Naive B cell (primary cell): Measurements from ENCODE around the gene TNFRSF21. TPM values are rescaled to one million over a fixed set of nuclear protein-coding genes. Genes with fewer than 3 reads are reported as not detected.
"Not testable (repeated sequence)": the region's sequence is repeated elsewhere in the genome, so short reads cannot be mapped to it uniquely, and the experiment has no call there.

ENCODE experiments used
- ATAC-seq, 2 donors: fragments of 150-1000 bp; cut with Tn5 transposase; 2 replicates each; pipeline ENCODE4 v1.10.0; 2021; ENCODE audit warnings: low read depth in 2 of 2, mild to moderate bottlenecking in 2 of 2, moderate library complexity in 2 of 2
- DNase-seq: peaks from one replicate; pipeline ENCODE4 v3.0.0; 2022
- H3K27ac Mint-ChIP-seq, 6 donors: one replicate each; pipeline ENCODE4 v1.8.0; 2020 to 2022; ENCODE audit warnings: mild to moderate bottlenecking in 6 of 6, mixed read lengths in 6 of 6, moderate library complexity in 5 of 6, inconsistent platforms in 2 of 6
- H3K27me3 Mint-ChIP-seq, 3 donors: one replicate each; pipeline ENCODE4 v1.8.0; 2021 to 2022; ENCODE audit warnings: mixed read lengths in 3 of 3, mild to moderate bottlenecking in 1 of 3
- H3K36me3 Mint-ChIP-seq, 2 donors: one replicate each; pipeline ENCODE4 v1.8.0; 2020 to 2022; ENCODE audit warnings: mixed read lengths in 2 of 2, inconsistent platforms in 1 of 2, mild to moderate bottlenecking in 1 of 2
- H3K4me1 Mint-ChIP-seq, 3 donors: one replicate each; pipeline ENCODE4 v1.8.0; 2020 to 2022; ENCODE audit warnings: mixed read lengths in 3 of 3, inconsistent platforms in 1 of 3, mild to moderate bottlenecking in 1 of 3, moderate library complexity in 1 of 3
- H3K4me3 Mint-ChIP-seq, 8 donors: one replicate each; pipeline ENCODE4 v1.8.0; 2020 to 2022; ENCODE audit warnings: mild to moderate bottlenecking in 8 of 8, mixed read lengths in 8 of 8, moderate library complexity in 8 of 8, inconsistent platforms in 2 of 8
- H3K9me3 Mint-ChIP-seq, 7 donors: one replicate each; pipeline ENCODE4 v1.8.0; 2020 to 2022; ENCODE audit warnings: mixed read lengths in 7 of 7, mild to moderate bottlenecking in 5 of 7, inconsistent platforms in 2 of 7, moderate library complexity in 1 of 7
- polyA plus RNA-seq, 6 donors: library from polyadenylated mRNA; unstranded; fragments of 300-500 nt; fragmentation: Illumina TruSeq; gene quantifications; one replicate each; pipeline ENCODE4 v1.2.3, GENCODE V29; 2021; ENCODE audit warnings: low read depth in 6 of 6

The TNFRSF21 gene
- polyA plus RNA-seq, 6 donors from 2014 or later, result 0.21 to 1.7 (median 1.2) TPM

- no peak overlapping the region for H3K4me3 Mint-ChIP-seq
- no peak for ATAC-seq
- peaks cover 0 to 5% (median 2%) of the 10 kb centered on the region in 7 donors for H3K9me3 Mint-ChIP-seq
- H3K4me1 Mint-ChIP-seq, result no peaks in the 10 kb centered on the region
- H3K27me3 Mint-ChIP-seq, result peaks cover 11 to 50% (median 31%) of the 10 kb centered on the region in 3 donors
- peaks cover 4 to 8% of the 10 kb centered on the region in 2 donors for H3K36me3 Mint-ChIP-seq
- H3K27ac Mint-ChIP-seq, result peak overlapping the region in 1 of 6 donors; percentile 48
- no peak for DNase-seq
Measured at GRCh38 chr6:47318236-47318989, 8.7 kb upstream of the TNFRSF21 start.

GRCh38 chr6:47315181-47315580 lies 5.5 kb upstream of the TNFRSF21 start:
- H3K4me1 Mint-ChIP-seq, ATAC-seq, DNase-seq, H3K36me3 Mint-ChIP-seq, H3K27ac Mint-ChIP-seq, H3K4me3 Mint-ChIP-seq, H3K9me3 Mint-ChIP-seq: not testable (repeated sequence)
- peaks cover 13 to 45% (median 25%) of the 10 kb centered on the region in 3 donors for H3K27me3 Mint-ChIP-seq

GRCh38 chr6:47310131-47310480 lies 401 bp upstream of the TNFRSF21 start:
- Mint-ChIP-seq H3K27ac (peak overlapping the region in 2 of 6 donors; percentile 49 to 58), H3K36me3 (no peaks in the 10 kb centered on the region), H3K27me3 (peaks cover 27 to 42% (median 32%) of the 10 kb centered on the region in 3 donors), H3K9me3 (no peaks in the 10 kb centered on the region), H3K4me3 (peak overlapping the region; percentile 81 to 91 (median 86)), H3K4me1 (peaks cover 9 to 15% (median 14%) of the 10 kb centered on the region in 3 donors)
- no peak for DNase-seq
- ATAC-seq, result no peak

DNA sequence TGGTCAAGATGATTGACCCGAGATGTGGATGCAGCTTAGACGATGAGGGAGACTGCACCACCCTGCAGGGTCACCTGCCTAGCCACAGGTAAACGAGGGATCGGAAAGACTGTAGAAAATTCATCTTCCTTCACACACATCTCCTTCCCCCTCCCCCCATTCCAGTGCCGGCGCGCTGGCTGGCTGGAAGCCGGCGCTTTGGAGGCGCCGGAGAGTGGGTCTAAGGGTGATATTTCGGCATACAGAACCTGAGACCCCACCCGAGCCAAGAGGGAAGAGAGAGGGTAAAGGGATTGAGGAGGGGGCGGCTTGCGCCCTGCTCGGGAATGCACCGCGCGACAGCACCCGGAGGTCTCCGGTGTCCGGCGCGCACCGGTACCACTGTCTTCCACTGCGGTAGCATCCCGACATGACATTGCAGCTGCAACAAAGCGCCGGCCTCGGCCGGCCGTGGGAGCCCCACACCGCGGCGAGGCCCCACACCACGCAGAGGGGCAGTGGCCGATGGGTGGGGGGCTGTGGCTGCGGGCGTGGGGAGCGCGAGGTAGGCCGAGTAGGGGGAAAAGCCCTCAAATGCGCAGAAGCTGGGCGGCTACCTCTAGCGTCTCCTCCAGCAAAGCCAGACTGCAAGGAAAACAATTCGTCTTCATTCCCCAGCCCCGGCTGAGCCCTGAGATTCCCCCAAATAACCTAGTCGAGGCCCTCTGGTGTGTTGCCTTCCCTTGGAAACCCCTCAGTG lies 984 bp downstream of the TNFRSF21 start:
- peak overlapping the region in 1 of 6 donors; percentile 56 for H3K27ac Mint-ChIP-seq
- no peak for ATAC-seq
- peaks cover 9 to 15% (median 14%) of the 10 kb centered on the region in 3 donors for H3K4me1 Mint-ChIP-seq
- H3K36me3 Mint-ChIP-seq, result no peaks in the 10 kb centered on the region
- DNase-seq, result peak; percentile 6
- no peaks in the 10 kb centered on the region for H3K9me3 Mint-ChIP-seq
- peaks cover 24 to 42% (median 27%) of the 10 kb centered on the region in 3 donors for H3K27me3 Mint-ChIP-seq
- peak overlapping the region; percentile 71 to 91 (median 84) for H3K4me3 Mint-ChIP-seq

DNA sequence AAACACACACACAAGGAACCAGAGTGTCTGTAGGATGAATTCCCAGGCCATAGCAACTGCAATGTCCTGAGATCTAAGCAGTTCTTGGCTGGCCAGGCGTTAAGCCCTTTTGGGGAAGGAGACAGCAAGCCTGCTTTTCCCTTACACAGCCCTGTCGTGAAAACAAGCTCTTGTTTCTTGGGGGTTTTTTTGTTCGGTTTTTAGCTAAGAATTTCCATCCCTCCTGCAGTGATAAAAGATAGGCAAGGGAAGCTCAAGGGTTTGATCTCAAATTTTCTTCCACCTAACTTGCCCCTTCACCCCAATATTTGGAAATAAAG lies 1.5 kb downstream of the TNFRSF21 start:
- H3K4me1 Mint-ChIP-seq, result peaks cover 9 to 15% (median 14%) of the 10 kb centered on the region in 3 donors
- peak overlapping the region; percentile 71 to 91 (median 84) for H3K4me3 Mint-ChIP-seq
- H3K27me3 Mint-ChIP-seq, result peaks cover 22 to 42% (median 27%) of the 10 kb centered on the region in 3 donors
- H3K36me3 Mint-ChIP-seq, result no peaks in the 10 kb centered on the region
- no peaks in the 10 kb centered on the region for H3K9me3 Mint-ChIP-seq
- no peak for ATAC-seq
- peak overlapping the region in 1 of 6 donors; percentile 56 for H3K27ac Mint-ChIP-seq
- no peak for DNase-seq

- H3K4me1 Mint-ChIP-seq, result peaks cover 10 to 15% (median 14%) of the 10 kb centered on the region in 3 donors
- ATAC-seq (no peak), DNase-seq (no peak)
- H3K27me3 Mint-ChIP-seq, result peaks cover 17 to 40% (median 27%) of the 10 kb centered on the region in 3 donors
- peak overlapping the region in 3 of 6 donors; percentile 25 to 56 (median 38) for H3K27ac Mint-ChIP-seq
- H3K36me3 Mint-ChIP-seq, result no peaks in the 10 kb centered on the region
- no peaks in the 10 kb centered on the region for H3K9me3 Mint-ChIP-seq
- H3K4me3 Mint-ChIP-seq, result peak overlapping the region; percentile 71 to 91 (median 84)
Measured at GRCh38 chr6:47307362-47308197, 2.1 kb downstream of the TNFRSF21 start.

DNA sequence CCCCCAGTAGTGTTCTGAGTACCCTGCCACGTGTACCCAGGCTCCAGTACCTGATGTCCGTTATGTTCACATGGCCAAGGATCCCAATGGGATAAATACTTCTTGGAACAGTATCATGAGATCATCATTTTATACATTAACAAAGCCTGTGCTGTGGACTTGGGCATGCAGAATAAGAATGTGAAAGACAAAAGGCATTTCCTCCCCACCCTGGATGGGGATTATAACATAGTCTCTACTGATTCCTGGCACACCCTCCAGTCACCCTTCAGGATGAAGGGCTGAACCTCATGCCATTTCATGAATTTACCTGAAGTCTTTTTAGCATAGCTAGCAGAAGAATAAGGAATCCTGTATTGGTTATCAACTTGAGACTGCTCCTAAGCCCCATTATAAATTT lies 2.8 kb downstream of the TNFRSF21 start:
- H3K4me3 Mint-ChIP-seq, result peak overlapping the region in 1 of 8 donors; percentile 25
- H3K4me1 Mint-ChIP-seq, result peaks cover 16 to 19% (median 17%) of the 10 kb centered on the region in 3 donors
- ATAC-seq (no peak), DNase-seq (no peak)
- peaks cover 16 to 35% (median 27%) of the 10 kb centered on the region in 3 donors for H3K27me3 Mint-ChIP-seq
- no peaks in the 10 kb centered on the region for H3K36me3 Mint-ChIP-seq
- no peaks in the 10 kb centered on the region for H3K9me3 Mint-ChIP-seq
- H3K27ac Mint-ChIP-seq, result no peak overlapping the region

- no peak overlapping the region for H3K4me3 Mint-ChIP-seq
- no peak for ATAC-seq
- H3K4me1 Mint-ChIP-seq, result peaks cover 11 to 19% (median 15%) of the 10 kb centered on the region in 3 donors
- H3K27ac Mint-ChIP-seq, result no peak overlapping the region
- H3K27me3 Mint-ChIP-seq, result peaks cover 10 to 34% (median 16%) of the 10 kb centered on the region in 3 donors
- no peak for DNase-seq
- H3K9me3 Mint-ChIP-seq, result no peaks in the 10 kb centered on the region
- no peaks in the 10 kb centered on the region for H3K36me3 Mint-ChIP-seq
Measured at GRCh38 chr6:47303861-47304260, 5.8 kb downstream of the TNFRSF21 start.

DNA sequence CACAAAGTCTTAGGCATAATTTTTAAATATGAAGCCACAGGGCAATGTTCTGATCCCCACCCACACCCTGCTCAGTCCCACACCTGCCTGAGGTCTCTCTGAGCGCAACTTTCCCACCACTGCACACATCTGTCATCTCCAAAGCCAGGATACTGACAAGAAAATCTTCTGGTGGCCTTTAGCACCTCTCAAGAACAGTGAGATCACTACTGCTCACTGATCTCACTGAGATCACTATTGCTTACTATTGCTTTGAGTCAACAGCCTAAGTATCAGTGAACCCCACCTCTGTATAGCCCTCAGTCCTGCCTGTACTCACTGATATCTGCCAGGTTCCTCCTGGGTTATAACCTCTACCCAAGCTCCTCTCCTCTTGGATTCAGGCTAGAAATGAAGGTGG lies 6.4 kb downstream of the TNFRSF21 start:
- H3K4me1 Mint-ChIP-seq, result peaks cover 6 to 14% (median 11%) of the 10 kb centered on the region in 3 donors
- ATAC-seq, result no peak
- H3K27ac Mint-ChIP-seq, result no peak overlapping the region
- peaks cover 7 to 30% (median 11%) of the 10 kb centered on the region in 3 donors for H3K27me3 Mint-ChIP-seq
- no peak overlapping the region for H3K4me3 Mint-ChIP-seq
- no peak for DNase-seq
- no peaks in the 10 kb centered on the region for H3K9me3 Mint-ChIP-seq
- no peaks in the 10 kb centered on the region for H3K36me3 Mint-ChIP-seq

DNA sequence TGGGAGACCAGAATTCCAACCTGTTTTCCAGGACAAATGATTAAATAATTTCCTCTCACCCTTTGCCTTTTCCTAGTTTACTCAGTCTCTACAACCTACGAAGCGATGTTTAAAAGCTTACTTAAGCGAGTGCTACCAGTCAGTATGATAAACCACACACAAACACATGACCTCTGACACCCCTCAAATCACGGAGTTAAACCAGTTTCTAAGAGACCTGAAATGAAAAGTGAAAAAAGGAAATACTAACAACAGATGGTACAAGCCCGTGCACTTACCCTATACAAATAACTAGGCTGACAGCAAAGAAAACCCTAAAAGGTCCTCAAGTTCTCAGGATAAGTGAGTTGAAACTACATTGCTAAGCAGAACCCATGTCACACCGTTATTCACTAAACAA lies 7.7 kb downstream of the TNFRSF21 start:
- Mint-ChIP-seq H3K4me1 (peaks cover 4 to 10% (median 5%) of the 10 kb centered on the region in 3 donors), H3K27ac (peak overlapping the region in 2 of 6 donors; percentile 4 to 40), H3K36me3 (no peaks in the 10 kb centered on the region), H3K27me3 (peaks cover 0 to 19% (median 0%) of the 10 kb centered on the region in 3 donors), H3K4me3 (peak overlapping the region in 2 of 8 donors; percentile 13 to 30), H3K9me3 (no peaks in the 10 kb centered on the region)
- peak; percentile 27 to 65 for ATAC-seq
- DNase-seq, result peak; percentile 7

GRCh38 chr6:47301441-47301840 lies 8.3 kb downstream of the TNFRSF21 start:
- peaks cover 0 to 17% (median 0%) of the 10 kb centered on the region in 3 donors for H3K27me3 Mint-ChIP-seq
- DNase-seq, result no peak
- H3K4me3 Mint-ChIP-seq, result no peak overlapping the region
- no peak overlapping the region for H3K27ac Mint-ChIP-seq
- no peaks in the 10 kb centered on the region for H3K36me3 Mint-ChIP-seq
- ATAC-seq, result no peak
- no peaks in the 10 kb centered on the region for H3K9me3 Mint-ChIP-seq
- peaks cover 4 to 10% (median 5%) of the 10 kb centered on the region in 3 donors for H3K4me1 Mint-ChIP-seq

- no peaks in the 10 kb centered on the region for H3K36me3 Mint-ChIP-seq
- no peak overlapping the region for H3K4me3 Mint-ChIP-seq
- ATAC-seq, result no peak
- no peaks in the 10 kb centered on the region for H3K9me3 Mint-ChIP-seq
- DNase-seq, result no peak
- H3K4me1 Mint-ChIP-seq, result peaks cover 4 to 10% (median 5%) of the 10 kb centered on the region in 3 donors
- no peak overlapping the region for H3K27ac Mint-ChIP-seq
- peaks cover 0 to 8% (median 0%) of the 10 kb centered on the region in 3 donors for H3K27me3 Mint-ChIP-seq
Measured at GRCh38 chr6:47300417-47300816, 9.3 kb downstream of the TNFRSF21 start.

DNA sequence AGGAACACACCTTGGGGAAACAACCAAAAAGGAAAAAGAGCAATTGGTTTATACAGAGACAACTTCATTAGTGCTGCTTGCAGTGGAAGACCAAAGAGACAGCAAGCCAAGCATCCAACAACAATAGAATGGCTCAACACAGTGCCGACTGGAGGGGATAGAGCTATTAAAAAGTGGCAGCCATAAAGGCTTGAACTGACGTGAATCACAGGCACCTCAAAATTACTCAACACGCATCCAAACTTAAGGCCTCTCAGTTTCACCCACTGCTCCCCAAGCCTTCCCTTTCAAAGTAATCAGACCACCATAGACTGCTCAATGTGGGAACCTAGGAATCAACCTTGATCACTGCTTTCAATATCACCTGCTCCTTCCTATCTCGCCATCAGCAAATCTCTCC lies 9.7 kb downstream of the TNFRSF21 start:
- Mint-ChIP-seq H3K36me3 (no peaks in the 10 kb centered on the region), H3K27me3 (peaks cover 0 to 8% (median 0%) of the 10 kb centered on the region in 3 donors)
- DNase-seq, result no peak

More for the DNA sequence above, 9.7 kb downstream of the TNFRSF21 start:
- H3K9me3 Mint-ChIP-seq, result no peaks in the 10 kb centered on the region
- peaks cover 4 to 10% (median 5%) of the 10 kb centered on the region in 3 donors for H3K4me1 Mint-ChIP-seq
- H3K27ac Mint-ChIP-seq, result no peak overlapping the region
- H3K4me3 Mint-ChIP-seq, result no peak overlapping the region
- ATAC-seq, result no peak
